Activated T-cell treated with anti-CD3 and anti-CD28 coated beads, Interleukin-2, amount 50 U/mL, for 1 hour (primary cell): ENCODE data around the gene KBTBD8.

ENCODE experiments used
- DNase-seq: peaks from one replicate; pipeline ENCODE4 v3.0.0-alpha.2; 2020

The KBTBD8 gene

DNA sequence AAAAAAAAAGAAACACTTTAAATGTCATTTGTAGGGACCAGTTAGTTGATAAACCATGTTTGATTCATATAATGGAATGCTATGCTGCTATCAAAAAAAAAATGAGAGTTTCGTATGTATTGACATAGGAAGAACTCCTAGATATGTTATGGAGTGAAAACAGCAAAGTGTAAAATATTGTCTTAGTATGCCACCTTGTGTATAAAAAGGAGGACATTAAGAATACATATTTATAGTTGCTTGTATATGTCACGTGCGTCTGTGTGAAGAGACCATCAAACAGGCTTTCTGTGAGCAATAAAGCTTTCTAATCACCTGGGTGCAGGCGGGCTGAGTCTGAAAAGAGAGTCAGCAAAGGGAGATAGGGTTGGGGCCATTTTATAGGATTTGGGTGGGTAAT lies 39.5 kb downstream of the KBTBD8 start:
- no peak for DNase-seq

DNA sequence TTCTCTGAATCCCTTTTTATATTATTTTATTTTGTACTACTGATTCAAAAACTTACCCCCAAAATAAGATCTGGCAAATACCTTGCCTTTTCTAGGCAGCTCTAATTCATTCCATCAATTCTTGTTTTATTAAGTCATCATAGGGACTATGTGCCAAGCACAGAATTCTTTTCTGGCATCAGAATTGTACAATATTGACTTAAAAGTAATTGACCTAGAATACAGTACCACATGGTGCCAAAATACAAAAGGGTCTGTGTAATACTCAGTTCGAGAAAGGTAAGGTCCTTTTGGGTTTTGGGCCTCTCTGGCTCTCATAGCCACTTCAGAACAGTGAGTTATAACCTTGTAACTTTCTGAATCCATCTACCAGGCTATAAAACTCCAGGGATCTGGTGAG lies 46.2 kb downstream of the KBTBD8 start:
- DNase-seq: no peak

GRCh38 chr3:67044955-67045354 lies 46.8 kb downstream of the KBTBD8 start:
- no peak for DNase-seq

DNA sequence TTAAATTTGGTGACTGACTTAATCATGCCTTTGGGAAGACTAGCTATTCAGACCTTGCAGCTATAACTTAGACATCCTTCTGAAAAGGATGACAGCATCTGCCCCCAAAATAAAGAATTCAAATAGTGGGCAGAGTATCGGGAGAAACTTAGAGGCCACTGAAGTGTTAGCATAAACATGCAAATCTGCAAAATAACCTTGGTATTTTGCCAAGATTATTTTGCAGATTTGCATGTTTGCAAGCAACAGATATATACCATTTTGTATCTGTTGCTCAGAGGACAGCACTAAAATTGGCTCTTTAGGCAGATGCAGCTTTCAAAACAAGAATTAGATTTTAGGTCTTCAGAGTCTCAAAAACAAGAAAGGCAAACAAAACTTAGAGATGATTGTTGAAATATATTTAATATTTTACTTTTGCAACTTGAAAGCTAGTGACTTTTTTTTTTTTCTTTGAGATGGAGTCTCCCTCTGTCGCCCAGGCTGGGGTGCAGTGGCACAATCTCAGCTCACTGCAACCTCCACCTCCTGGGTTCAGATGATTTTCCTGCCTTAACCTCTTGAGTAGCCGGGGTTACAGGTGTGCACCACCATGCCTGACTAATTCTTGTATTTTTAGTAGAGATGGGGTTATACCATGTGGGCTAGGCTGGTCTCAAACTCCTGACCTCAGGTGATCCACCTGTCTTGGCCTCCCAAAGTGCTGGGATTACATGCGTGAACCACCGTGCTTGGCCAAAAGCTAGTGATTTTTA lies 47.8 kb downstream of the KBTBD8 start:
- DNase-seq: no peak

- DNase-seq: no peak
Observed at GRCh38 chr3:67047051-67047450, 48.9 kb downstream of the KBTBD8 start.

- DNase-seq: no peak
Observed at GRCh38 chr3:67048067-67048714, 50.1 kb downstream of the KBTBD8 start.

GRCh38 chr3:67048715-67049074 lies 50.6 kb downstream of the KBTBD8 start:
- no peak for DNase-seq

GRCh38 chr3:67059443-67059842 lies 61.3 kb downstream of the KBTBD8 start:
- no peak for DNase-seq
